HG02973 (cell line): ENCODE measurements around the gene C17orf50.

Experiments used
- ATAC-seq: cut with Tn5 transposase; IDR thresholded peaks from one replicate; pipeline ENCODE4 v1.9.1; 2021; ENCODE audit warnings: moderate library complexity; ENCODE audit not compliant: unreplicated experiment

The C17orf50 gene

GRCh38 chr17:35809855-35810461 lies 49.3 kb downstream of the C17orf50 start:
- no peak for ATAC-seq

GRCh38 chr17:35811759-35812158 lies 51.1 kb downstream of the C17orf50 start:
- ATAC-seq = no peak

GRCh38 chr17:35812456-35812855 lies 51.8 kb downstream of the C17orf50 start:
- no peak for ATAC-seq
